Activated CD4-positive, CD25-positive, alpha-beta regulatory T cell (primary cell): Measurements from ENCODE around the gene VPS13D.

ENCODE experiments used
- DNase-seq, 4 experiments: peaks; one replicate each; lab custom pipeline; 2025; lab: John Stamatoyannopoulos, UW

VPS13D gene

GRCh38 chr1:12339811-12340543 is 110.1 kb downstream of the VPS13D start:
- DNase-seq: no peak

GRCh38 chr1:12340544-12340930 is 110.7 kb downstream of the VPS13D start:
- DNase-seq: no peak

DNA sequence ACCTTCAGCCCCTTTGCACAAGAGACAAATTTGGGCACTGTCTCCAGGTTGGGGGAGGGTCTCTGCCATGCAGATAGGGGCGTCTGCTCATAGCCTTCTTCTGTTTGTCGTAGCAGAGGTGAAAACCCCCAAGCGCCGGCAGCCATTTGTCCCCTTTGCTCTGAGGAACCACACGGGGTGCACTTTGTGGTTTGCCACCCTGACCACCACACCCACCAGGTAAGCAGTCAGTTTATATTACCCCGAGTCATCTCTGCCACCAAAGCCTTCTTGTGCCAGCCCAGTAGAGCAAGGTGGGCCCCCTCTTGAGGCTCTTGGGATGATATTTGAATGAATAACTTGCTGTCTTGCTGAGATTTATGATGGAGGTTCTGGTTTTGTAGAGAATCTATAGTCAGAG is 111.8 kb downstream of the VPS13D start:
- no peak for DNase-seq

- DNase-seq: no peak
Measured at GRCh38 chr1:12342401-12343003, 112.7 kb downstream of the VPS13D start.

GRCh38 chr1:12343823-12344487 is 114.1 kb downstream of the VPS13D start:
- DNase-seq: no peak

DNA sequence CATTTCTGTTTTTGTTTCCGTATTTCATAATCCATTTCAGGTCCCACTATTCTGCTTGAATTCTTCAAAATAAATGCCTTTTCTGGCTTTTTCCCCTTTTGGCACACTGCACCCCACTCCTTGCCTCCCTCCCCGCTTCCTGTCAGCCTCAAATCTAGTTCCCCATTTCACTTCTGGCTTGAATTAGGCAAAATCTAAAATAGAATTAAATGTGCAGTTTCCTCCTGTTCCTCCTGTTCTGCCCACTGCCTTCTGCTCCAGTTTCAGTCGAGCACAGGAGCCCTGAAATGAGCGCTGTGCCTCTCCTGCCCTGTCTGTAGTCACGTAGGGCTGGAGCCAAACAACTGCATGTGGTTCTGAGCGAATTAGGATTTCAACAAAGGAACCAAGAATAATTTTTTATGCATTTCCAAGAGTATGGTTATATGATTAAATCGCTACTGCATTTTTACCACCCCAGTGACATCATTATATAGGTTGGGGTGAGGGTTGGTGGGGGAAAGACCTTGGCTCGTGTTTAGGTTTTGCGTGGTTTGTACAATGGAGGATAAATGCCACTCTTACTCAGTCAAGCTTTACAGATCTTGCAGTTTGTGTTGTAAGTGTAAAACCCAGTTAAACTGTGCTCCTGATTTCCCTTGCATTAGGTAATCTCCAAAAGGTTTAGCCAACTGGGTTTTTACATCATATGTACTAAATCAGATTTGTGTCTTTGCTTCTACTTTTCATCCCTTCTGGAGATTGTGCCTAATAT is 114.9 kb downstream of the VPS13D start:
- no peak for DNase-seq

- no peak for DNase-seq
Measured at GRCh38 chr1:12345350-12346217, 115.8 kb downstream of the VPS13D start.

- no peak for DNase-seq
Measured at GRCh38 chr1:12346483-12347151, 116.8 kb downstream of the VPS13D start.

DNA sequence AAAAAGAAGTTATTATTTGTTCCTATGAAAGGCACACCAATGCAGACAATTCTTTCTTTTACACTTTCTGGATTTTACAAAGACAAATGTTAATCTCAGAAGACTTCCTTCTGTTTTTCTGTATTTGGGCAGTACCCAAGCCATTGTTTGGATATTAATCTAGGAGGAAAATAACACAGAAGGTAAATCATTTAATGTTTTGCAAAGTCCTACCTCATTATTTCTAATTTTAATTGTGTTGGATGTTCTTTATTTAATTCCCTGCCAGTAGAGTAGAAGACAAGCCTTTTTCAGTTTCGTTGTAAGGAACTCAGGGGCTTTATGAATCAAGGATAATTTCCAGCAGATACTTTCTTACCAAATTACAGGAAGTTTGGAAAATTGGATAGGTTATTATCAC is 118.3 kb downstream of the VPS13D start:
- DNase-seq: no peak

DNA sequence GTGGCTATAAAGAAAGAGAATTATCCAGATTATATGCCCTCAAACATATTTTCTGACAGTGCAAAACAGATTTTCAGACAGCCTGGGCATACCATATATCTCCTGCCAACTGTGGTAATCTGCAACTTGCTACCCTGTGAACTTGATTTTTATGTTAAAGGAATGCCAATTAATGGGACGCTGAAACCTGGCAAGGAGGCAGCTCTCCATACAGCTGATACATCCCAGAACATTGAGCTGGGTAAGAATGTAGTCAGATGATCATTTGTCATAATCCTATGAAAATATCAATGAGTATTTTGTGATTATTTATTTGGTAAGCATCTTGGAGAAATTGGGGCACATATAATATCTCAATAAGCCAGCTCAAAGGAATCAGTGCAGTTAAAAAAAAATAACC is 124.2 kb downstream of the VPS13D start:
- no peak for DNase-seq

- DNase-seq: no peak
Measured at GRCh38 chr1:12356004-12356890, 126.4 kb downstream of the VPS13D start.

DNA sequence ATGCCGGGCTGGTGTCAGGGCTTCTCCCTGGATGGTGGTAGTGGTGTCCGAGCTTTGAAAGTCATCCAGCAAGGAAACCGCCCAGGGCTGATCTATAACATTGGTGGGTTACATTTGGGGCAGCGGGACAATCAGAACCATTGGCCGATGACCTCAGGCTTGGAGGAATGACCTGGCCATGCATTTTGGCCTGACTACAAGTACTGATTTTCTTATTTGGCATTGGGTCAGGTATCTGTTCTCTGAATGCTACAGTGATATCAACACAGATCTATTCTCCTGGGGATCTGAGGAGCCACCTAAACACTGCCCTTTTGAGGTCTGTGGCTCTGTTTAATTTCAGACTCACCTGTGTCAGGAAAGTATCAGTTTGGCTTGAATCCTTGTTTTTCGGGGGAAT is 128.7 kb downstream of the VPS13D start:
- DNase-seq: no peak

DNA sequence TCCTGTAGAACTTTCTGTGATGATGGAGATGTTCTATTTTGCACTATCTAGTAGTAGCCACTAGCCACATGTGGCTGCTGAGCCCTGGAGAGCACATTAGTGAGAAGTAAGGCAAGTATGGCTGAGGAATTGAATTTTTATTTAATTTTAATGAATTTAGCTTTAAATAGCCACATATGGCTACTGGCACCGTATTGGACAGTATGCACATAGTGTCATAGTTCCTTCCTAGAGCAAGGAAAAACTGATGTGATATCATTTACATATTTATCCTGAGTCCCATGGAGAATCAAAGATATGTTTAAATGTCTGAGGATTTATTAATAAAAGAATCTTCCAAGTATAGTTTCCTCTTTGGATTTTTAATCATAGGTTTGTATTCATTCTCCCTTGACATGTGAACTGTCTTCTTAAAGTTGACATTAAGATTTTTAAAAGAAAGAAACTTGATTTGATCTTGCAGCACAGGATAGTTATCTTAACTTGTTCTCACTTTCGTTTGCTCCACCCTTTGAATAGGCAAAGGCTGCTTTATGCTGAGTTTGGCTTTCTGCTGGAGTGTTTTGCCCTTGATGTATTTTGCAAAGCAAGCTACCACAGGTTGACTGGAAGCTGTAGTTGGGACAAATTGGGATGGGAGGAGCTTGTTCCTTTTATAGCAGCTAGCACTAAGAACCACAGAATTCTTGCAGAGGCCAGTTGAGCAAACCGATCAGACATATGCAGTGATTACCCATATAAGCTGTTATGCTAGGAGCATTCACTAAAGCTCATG is 129.7 kb downstream of the VPS13D start:
- no peak for DNase-seq

DNA sequence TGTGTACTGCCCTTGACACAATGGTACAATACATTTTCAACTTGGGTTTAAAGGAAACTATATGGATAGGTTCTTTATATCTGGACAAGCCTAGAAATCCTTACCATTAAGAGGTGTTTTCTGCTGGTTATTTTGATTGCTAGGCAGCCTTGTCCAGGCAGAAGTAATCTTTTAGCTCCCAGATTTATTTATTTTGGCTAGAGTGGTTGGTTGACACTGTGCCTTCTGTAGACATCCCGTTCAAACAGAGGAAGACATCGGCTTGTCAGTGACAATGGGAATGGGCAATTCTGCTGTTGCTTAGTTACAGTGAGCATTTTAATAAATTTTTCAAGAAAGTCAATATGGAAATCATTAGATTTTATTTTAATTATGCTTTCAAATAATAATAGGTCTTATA is 138.8 kb downstream of the VPS13D start:
- no peak for DNase-seq

- no peak for DNase-seq
Measured at GRCh38 chr1:12369258-12369657, 139.4 kb downstream of the VPS13D start.

DNA sequence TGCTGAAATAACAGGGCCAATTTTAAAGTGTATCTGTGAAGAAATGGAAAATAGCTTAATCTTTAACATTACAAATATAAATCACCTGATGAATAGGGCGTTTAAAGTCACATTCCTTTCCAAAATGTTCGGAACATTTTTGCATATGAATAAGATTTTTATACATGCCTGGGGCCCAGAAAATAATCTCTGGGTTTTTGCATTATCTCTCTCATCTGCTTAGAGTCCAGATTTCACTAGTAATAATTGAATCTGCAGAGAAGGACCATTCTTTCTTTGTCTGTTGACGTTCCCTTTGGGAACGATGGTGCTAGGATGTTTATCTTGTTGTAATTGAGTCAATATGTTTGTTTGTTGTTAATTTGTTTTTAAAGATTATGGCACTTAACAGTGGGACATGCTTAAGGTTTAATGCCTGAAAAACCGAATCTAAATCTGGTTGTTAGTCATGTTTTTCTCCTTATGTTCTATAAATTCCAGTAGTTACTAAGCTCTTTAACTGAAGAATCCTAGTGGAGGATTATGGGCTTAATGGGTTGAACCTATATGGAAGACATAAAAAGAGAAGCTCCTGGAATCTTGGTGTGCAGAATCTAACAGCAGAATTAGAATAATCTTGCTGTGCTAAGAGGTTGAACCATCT is 140.6 kb downstream of the VPS13D start:
- no peak for DNase-seq

DNA sequence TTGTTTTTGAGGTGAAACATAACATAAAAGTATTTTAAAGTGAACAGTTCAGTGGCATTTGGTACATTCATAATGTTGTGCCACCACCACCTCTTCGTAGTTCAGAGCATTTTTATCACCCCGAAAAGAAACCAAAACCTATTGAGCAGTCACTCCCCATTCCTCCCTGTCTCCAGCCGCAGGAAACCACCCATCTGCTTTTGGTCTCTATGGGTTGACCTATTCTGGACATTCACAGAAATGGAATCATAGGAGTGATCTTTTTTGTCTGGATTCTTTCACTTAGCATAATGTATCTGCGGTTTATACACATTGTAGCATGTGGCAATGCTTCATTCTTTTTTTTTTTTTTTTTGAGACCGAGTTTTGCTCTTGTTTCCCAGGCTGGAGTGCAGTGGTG is 141.2 kb downstream of the VPS13D start:
- DNase-seq: no peak

GRCh38 chr1:12372180-12372579 is 142.3 kb downstream of the VPS13D start:
- DNase-seq: no peak

DNA sequence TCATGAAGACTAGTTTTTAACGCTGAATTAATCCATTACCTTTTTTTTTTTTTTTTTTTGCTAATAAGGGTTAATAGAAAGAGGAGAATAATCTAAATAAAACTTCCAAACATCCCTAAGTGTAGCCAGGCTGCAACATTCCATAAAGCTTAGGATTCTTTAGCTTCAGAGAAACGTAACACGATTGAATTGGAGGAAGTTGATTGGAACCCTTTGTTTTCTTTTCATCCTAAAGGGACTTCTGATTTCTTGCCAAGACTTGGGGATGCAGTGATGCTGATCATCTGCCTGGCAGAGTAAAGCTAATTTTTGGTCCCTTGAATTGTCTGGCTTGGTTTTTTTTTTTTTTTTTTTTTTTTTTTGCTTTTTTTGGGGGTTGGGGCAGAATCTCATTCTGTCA is 142.9 kb downstream of the VPS13D start:
- no peak for DNase-seq
